Embryonic facial prominence (tissue), 1 donor: ENCODE data around the gene ITGA5.

Source experiments
- DNase-seq: peaks from one replicate; pipeline ENCODE4 v3.0.0-alpha.2; 2016; ENCODE audit errors: extremely low spot score

The ITGA5 gene

GRCh38 chr12:54430471-54431069 is 11.5 kb upstream of the ITGA5 start:
- DNase-seq, result no peak

GRCh38 chr12:54429014-54429471 is 10.0 kb upstream of the ITGA5 start:
- no peak for DNase-seq

- DNase-seq, result no peak
Measured at GRCh38 chr12:54428050-54429013, 9.3 kb upstream of the ITGA5 start.

- no peak for DNase-seq
Measured at GRCh38 chr12:54427106-54427505, 8.0 kb upstream of the ITGA5 start.

GRCh38 chr12:54426690-54427089 is 7.6 kb upstream of the ITGA5 start:
- no peak for DNase-seq

- DNase-seq, result no peak
Measured at GRCh38 chr12:54425702-54426101, 6.6 kb upstream of the ITGA5 start.

- no peak for DNase-seq
Measured at GRCh38 chr12:54424224-54424623, 5.2 kb upstream of the ITGA5 start.

- no peak for DNase-seq
Measured at GRCh38 chr12:54423816-54424150, 4.7 kb upstream of the ITGA5 start.

GRCh38 chr12:54421879-54422250 is 2.8 kb upstream of the ITGA5 start:
- DNase-seq, result no peak

GRCh38 chr12:54421175-54421878 is 2.3 kb upstream of the ITGA5 start:
- no peak for DNase-seq

- DNase-seq, result no peak
Measured at GRCh38 chr12:54420766-54421144, 1.7 kb upstream of the ITGA5 start.

- DNase-seq, result no peak
Measured at GRCh38 chr12:54418441-54419087, 502 bp downstream of the ITGA5 start.

GRCh38 chr12:54417712-54418440 is 1.2 kb downstream of the ITGA5 start:
- DNase-seq, result no peak

- DNase-seq, result no peak
Measured at GRCh38 chr12:54416687-54417603, 2.1 kb downstream of the ITGA5 start.

- DNase-seq, result no peak
Measured at GRCh38 chr12:54415221-54415929, 3.7 kb downstream of the ITGA5 start.

- no peak for DNase-seq
Measured at GRCh38 chr12:54413284-54414190, 5.5 kb downstream of the ITGA5 start.

- DNase-seq, result no peak
Measured at GRCh38 chr12:54412786-54413185, 6.3 kb downstream of the ITGA5 start.

GRCh38 chr12:54412348-54412747 is 6.7 kb downstream of the ITGA5 start:
- no peak for DNase-seq
